Gastrocnemius medialis (tissue), 4 donors: ENCODE data around the gene ECT2L. TPM values are rescaled to one million over a fixed set of nuclear protein-coding genes. Genes with fewer than 3 reads are reported as not detected.

Experiments used
- ATAC-seq, 2 donors: fragments of 150-250 bp; one replicate each; pipeline ENCODE4 v1.9.1; 2016
- DNase-seq, 2 donors: peaks; one replicate each; pipeline ENCODE4 v3.0.0-alpha.2; 2019
- H3K27ac ChIP-seq, 4 donors: fragments of 200-600 bp; sonication (generic); 1 replicate in 1 of 4; 2 replicates in 3 of 4; pipeline ENCODE4 v1.5.1; 2016 to 2018; ENCODE audit warnings: mild to moderate bottlenecking in 2 of 4, moderate library complexity in 1 of 4
- H3K27me3 ChIP-seq, 3 donors: fragments of 200-600 bp; sonication (generic) in 2 of 3; 1 replicate in 1 of 3; 2 replicates in 2 of 3; pipeline versions ENCODE4 v1.5.1 to v1.6.0; 2016 to 2019; ENCODE audit warnings: mild to moderate bottlenecking in 1 of 3, moderate library complexity in 1 of 3
- H3K36me3 ChIP-seq, 2 donors: fragments of 200-600 bp; sonication (generic) in 1 of 2; one replicate each; pipeline ENCODE4 v1.5.1; 2017 to 2018
- H3K4me1 ChIP-seq, 2 donors: fragments of 200-600 bp; sonication (generic) in 1 of 2; one replicate each; pipeline ENCODE4 v1.5.1; 2016 to 2017; ENCODE audit warnings: mild to moderate bottlenecking in 2 of 2
- H3K4me3 ChIP-seq, 4 donors: fragments of 200-600 bp; sonication (generic) in 3 of 4; 1 replicate in 1 of 4; 2 replicates in 3 of 4; pipeline ENCODE4 v1.5.1; 2016 to 2019; ENCODE audit warnings: mild to moderate bottlenecking in 2 of 4
- H3K9me3 ChIP-seq, 3 donors: fragments of 200-600 bp; sonication (generic) in 2 of 3; 1 replicate in 1 of 3; 2 replicates in 2 of 3; pipeline ENCODE4 v1.5.1; 2016 to 2019
- POLR2A ChIP-seq, 2 donors: fragments of 450-650 bp; IDR thresholded peaks; one replicate each; pipeline ENCODE4 v1.6.1; 2017; ENCODE audit warnings: antibody characterized with exemption in 2 of 2, mild to moderate bottlenecking in 2 of 2, moderate library complexity in 2 of 2
- in situ Hi-C, 4 donors: fragments of 200-750 bp; cut with MboI; loops; one replicate each; pipeline versions ENCODE4 v1.15.0 to v1.8.0; 2017; ENCODE audit warnings: low sequenced_read_pairs in 4 of 4
- intact Hi-C: fragments of 100-400 bp; cut with DNase I; formaldehyde crosslinking; loops from one replicate; pipeline ENCODE4 v1.15.1; 2023; ENCODE audit warnings: low total_unique reads
- total RNA-seq, 4 donors: library from RNA; depleted of rRNA; stranded (reverse); fragments of >200 nt; gene quantifications; one replicate each; pipeline versions ENCODE4 v1.1.0 to v1.2.3, GENCODE V29; 2016
- TF ChIP-seq, protein P1 (sequence below), 5 experiments: fragments of 450-650 bp in 3 of 5; fragments of 200-600 bp in 2 of 5; sonication (generic) in 2 of 5; IDR thresholded peaks in 4 of 5; conservative IDR thresholded peaks in 1 of 5; 1 replicate in 4 of 5; 2 replicates in 1 of 5; pipeline ENCODE4 v1.5.1; 2016 to 2019; ENCODE audit warnings: antibody characterized with exemption in 5 of 5, mild to moderate bottlenecking in 3 of 5, moderate library complexity in 3 of 5

ECT2L gene
- total RNA-seq, 4 donors from 2014 or later, result not detected

GRCh38 chr6:138776659-138777058 lies 19.2 kb upstream of the ECT2L start:
- TF ChIP-seq, protein P1, sequence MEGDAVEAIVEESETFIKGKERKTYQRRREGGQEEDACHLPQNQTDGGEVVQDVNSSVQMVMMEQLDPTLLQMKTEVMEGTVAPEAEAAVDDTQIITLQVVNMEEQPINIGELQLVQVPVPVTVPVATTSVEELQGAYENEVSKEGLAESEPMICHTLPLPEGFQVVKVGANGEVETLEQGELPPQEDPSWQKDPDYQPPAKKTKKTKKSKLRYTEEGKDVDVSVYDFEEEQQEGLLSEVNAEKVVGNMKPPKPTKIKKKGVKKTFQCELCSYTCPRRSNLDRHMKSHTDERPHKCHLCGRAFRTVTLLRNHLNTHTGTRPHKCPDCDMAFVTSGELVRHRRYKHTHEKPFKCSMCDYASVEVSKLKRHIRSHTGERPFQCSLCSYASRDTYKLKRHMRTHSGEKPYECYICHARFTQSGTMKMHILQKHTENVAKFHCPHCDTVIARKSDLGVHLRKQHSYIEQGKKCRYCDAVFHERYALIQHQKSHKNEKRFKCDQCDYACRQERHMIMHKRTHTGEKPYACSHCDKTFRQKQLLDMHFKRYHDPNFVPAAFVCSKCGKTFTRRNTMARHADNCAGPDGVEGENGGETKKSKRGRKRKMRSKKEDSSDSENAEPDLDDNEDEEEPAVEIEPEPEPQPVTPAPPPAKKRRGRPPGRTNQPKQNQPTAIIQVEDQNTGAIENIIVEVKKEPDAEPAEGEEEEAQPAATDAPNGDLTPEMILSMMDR (IDR thresholded peaks at IDR 0.05 in 4 of 5, conservative IDR thresholded peaks at IDR 0.05 in 1 of 5), result no peak
- no peak for TF ChIP-seq POLR2A (IDR thresholded peaks at IDR 0.05)
- H3K4me1 ChIP-seq, result peaks cover 19 to 24% of the 10 kb centered on the region in 2 donors
- no peak for DNase-seq
- no peaks in the 10 kb centered on the region for H3K27me3 ChIP-seq
- no peak overlapping the region for H3K27ac ChIP-seq
- ATAC-seq, result no peak
- peaks cover 0 to 22% of the 10 kb centered on the region in 2 donors for H3K36me3 ChIP-seq
- in situ Hi-C loops (loop anchor here in 2 of 4 donors (10.0 kb wide), 3 partner anchors 82 to 662 kb away; no protein-coding TSS in a partner anchor), intact Hi-C loops (loop anchor here (10.0 kb wide), 1 partner anchor 372 kb away; the partner anchor contains the start of gene HEBP2)
- no peak overlapping the region for H3K4me3 ChIP-seq
- H3K9me3 ChIP-seq, result no peaks in the 10 kb centered on the region

- H3K27ac ChIP-seq, result no peak overlapping the region
- H3K27me3 ChIP-seq, result no peaks in the 10 kb centered on the region
- H3K4me3 ChIP-seq, result no peak overlapping the region
- DNase-seq, result no peak
- TF ChIP-seq POLR2A (IDR thresholded peaks at IDR 0.05), result no peak
- TF ChIP-seq, protein P1 (IDR thresholded peaks at IDR 0.05 in 4 of 5, conservative IDR thresholded peaks at IDR 0.05 in 1 of 5), result no peak
- H3K4me1 ChIP-seq, result peaks cover 12 to 16% of the 10 kb centered on the region in 2 donors
- H3K9me3 ChIP-seq, result no peaks in the 10 kb centered on the region
- H3K36me3 ChIP-seq, result peaks cover 0 to 36% of the 10 kb centered on the region in 2 donors
- in situ Hi-C loops, result loop anchor here in 2 of 4 donors (10.0 kb wide), 3 partner anchors 84 to 664 kb away; no protein-coding TSS in a partner anchor
- ATAC-seq, result no peak
- intact Hi-C loops, result loop anchor here (10.0 kb wide), 1 partner anchor 374 kb away; the partner anchor contains the start of gene HEBP2
Observed at GRCh38 chr6:138778331-138778730, 17.6 kb upstream of the ECT2L start.

- H3K27ac ChIP-seq, result peak overlapping the region in 1 of 4 donors; percentile 4
- in situ Hi-C loops (no loop called here), intact Hi-C loops (no loop called here)
- peaks cover 0 to 52% of the 10 kb centered on the region in 2 donors for H3K36me3 ChIP-seq
- TF ChIP-seq POLR2A (IDR thresholded peaks at IDR 0.05), result no peak
- TF ChIP-seq, protein P1 (IDR thresholded peaks at IDR 0.05 in 4 of 5, conservative IDR thresholded peaks at IDR 0.05 in 1 of 5), result no peak
- H3K4me3 ChIP-seq, result no peak overlapping the region
- H3K27me3 ChIP-seq, result no peaks in the 10 kb centered on the region
- no peaks in the 10 kb centered on the region for H3K9me3 ChIP-seq
- no peak for DNase-seq
- H3K4me1 ChIP-seq, result peaks cover 6 to 13% of the 10 kb centered on the region in 2 donors
- no peak for ATAC-seq
Observed at GRCh38 chr6:138782243-138782642, 13.6 kb upstream of the ECT2L start.

DNA sequence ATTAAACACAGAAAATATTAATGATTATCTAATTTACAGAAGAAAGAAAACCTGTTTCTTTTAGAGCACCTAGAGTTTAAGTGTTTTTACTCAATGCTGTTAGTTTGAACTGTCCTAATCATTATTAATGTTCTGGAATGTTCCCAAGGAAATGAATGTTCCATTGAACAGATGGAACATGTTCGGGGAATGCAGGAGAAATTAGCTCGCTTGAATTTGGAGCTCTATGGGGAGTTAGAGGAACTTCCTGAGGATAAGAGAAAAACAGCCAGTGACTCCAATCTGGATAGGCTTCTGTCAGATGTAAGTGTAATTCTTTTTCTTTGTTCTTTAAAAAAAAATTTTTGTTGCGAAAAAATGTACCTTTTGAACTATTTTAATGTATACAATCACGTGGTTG lies 10.8 kb upstream of the ECT2L start:
- intact Hi-C loops, result no loop called here
- DNase-seq (no peak), ATAC-seq (no peak)
- Histone ChIP-seq H3K36me3 (peaks cover 0 to 67% of the 10 kb centered on the region in 2 donors), H3K4me3 (no peak overlapping the region), H3K27ac (no peak overlapping the region), H3K9me3 (no peaks in the 10 kb centered on the region), H3K4me1 (peaks cover 6 to 13% of the 10 kb centered on the region in 2 donors), H3K27me3 (no peaks in the 10 kb centered on the region)
- no peak for TF ChIP-seq POLR2A (IDR thresholded peaks at IDR 0.05)
- TF ChIP-seq, protein P1 (IDR thresholded peaks at IDR 0.05 in 4 of 5, conservative IDR thresholded peaks at IDR 0.05 in 1 of 5), result no peak
- in situ Hi-C loops, result no loop called here

DNA sequence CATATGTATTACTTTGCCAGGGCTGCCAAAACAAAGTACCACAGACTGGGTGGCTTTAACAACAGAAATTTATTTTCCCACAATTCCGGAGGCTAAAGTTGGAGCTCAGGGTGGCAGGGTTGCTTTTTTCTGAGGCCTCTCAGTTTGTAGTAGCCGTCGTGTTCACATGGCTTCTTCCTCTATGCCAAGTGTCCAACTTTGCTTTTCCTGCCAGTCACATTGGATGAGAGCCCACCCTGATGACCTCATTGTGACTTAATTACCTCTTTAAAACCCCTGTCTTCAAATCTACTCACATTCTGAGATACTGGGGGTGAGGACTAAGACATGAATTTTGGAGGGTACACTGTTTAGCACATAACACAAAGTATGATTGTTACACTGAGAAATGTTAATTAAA lies 9.9 kb upstream of the ECT2L start:
- Histone ChIP-seq H3K27me3 (no peaks in the 10 kb centered on the region), H3K9me3 (no peaks in the 10 kb centered on the region), H3K27ac (no peak overlapping the region), H3K4me3 (no peak overlapping the region), H3K4me1 (peaks cover 6 to 13% of the 10 kb centered on the region in 2 donors), H3K36me3 (peaks cover 0 to 71% of the 10 kb centered on the region in 2 donors)
- no peak for DNase-seq
- ATAC-seq, result no peak
- in situ Hi-C loops (no loop called here), intact Hi-C loops (no loop called here)
- TF ChIP-seq, protein P1 (IDR thresholded peaks at IDR 0.05 in 4 of 5, conservative IDR thresholded peaks at IDR 0.05 in 1 of 5), result no peak
- TF ChIP-seq POLR2A (IDR thresholded peaks at IDR 0.05), result no peak
